Measurements from ENCODE around the gene CYB5B. TPM values are rescaled to one million over a fixed set of nuclear protein-coding genes. Genes with fewer than 3 reads are reported as not detected.

The CYB5B gene
- total RNA-seq, 1 donor: 23.4 TPM

GRCh38 chr16:69481901-69482341 lies 57.5 kb downstream of the CYB5B start:
- H3K4me1 ChIP-seq (ENCODE audit: insufficient read depth, low read length): no peaks in the 10 kb centered on the region
- H3K9me3 ChIP-seq (ENCODE audit: low read depth, low read length): no peaks in the 10 kb centered on the region
- H3K4me3 ChIP-seq (ENCODE audit: low read length): no peak overlapping the region
- peaks cover 19% of the 10 kb centered on the region for H3K27me3 ChIP-seq (ENCODE audit: insufficient read depth, low read length)

DNA sequence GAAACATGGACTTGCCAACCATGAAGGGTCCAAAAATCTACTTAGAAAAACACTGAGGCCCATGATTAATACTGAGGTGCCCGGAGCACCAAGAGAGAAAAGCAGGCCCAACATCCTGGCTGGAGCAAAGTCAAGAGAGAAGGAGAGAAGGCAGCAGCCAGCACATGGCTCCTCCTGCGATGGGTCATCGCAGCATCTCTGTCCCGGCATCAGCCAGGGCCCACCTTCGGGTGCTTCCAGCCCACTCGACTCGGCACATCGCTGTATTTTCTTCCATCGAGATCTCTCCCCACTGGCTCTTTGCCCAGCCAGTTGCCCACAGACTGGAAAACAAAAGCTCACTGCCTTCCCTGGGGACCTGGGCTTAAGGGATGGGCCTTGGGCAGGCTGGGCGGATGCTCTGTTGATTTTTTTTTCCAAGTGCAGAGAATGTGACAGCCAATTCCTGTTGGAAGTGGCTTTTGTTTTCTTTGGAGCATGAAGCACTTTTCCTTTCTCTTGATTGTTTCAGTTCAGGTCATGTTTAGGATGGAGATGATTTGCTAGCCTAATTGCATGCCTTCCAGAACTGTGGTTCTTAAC lies 58.1 kb downstream of the CYB5B start:
- H3K27me3 ChIP-seq (ENCODE audit: insufficient read depth, low read length): peaks cover 13% of the 10 kb centered on the region
- H3K9me3 ChIP-seq (ENCODE audit: low read depth, low read length): no peaks in the 10 kb centered on the region
- H3K4me1 ChIP-seq (ENCODE audit: insufficient read depth, low read length): no peaks in the 10 kb centered on the region

GRCh38 chr16:69483611-69484010 lies 59.2 kb downstream of the CYB5B start:
- Histone ChIP-seq H3K4me1 (ENCODE audit: insufficient read depth, low read length) (no peaks in the 10 kb centered on the region), H3K9me3 (ENCODE audit: low read depth, low read length) (no peaks in the 10 kb centered on the region), H3K4me3 (ENCODE audit: low read length) (no peak overlapping the region), H3K27me3 (ENCODE audit: insufficient read depth, low read length) (peaks cover 8% of the 10 kb centered on the region)

More for the DNA sequence above, 58.1 kb downstream of the CYB5B start:
- H3K4me3 ChIP-seq (ENCODE audit: low read length): no peak overlapping the region

- H3K9me3 ChIP-seq (ENCODE audit: low read depth, low read length): no peaks in the 10 kb centered on the region
- no peaks in the 10 kb centered on the region for H3K4me1 ChIP-seq (ENCODE audit: insufficient read depth, low read length)
- no peaks in the 10 kb centered on the region for H3K27me3 ChIP-seq (ENCODE audit: insufficient read depth, low read length)
- H3K4me3 ChIP-seq (ENCODE audit: low read length): no peak overlapping the region
Observed at GRCh38 chr16:69485361-69485760, 60.9 kb downstream of the CYB5B start.

DNA sequence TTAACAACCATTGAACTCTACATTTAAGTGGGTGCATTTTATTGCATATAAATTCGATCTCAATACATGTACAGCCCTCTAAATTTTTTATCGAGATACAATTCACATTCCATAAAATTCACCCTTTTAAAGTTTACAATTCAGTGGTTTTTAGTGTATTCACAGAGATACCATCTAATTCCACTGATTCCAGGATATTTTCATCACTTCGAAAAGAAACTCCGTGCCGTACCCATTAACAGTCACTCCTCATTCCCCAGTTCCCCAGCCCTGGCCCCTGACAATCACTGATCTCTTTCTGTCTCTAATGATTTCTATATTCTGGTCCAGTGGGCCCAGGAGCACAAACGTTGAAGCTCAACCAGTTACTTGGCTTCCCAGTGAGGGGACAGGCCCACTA lies 61.4 kb downstream of the CYB5B start:
- no peaks in the 10 kb centered on the region for H3K4me1 ChIP-seq (ENCODE audit: insufficient read depth, low read length)
- no peaks in the 10 kb centered on the region for H3K9me3 ChIP-seq (ENCODE audit: low read depth, low read length)
- no peak overlapping the region for H3K4me3 ChIP-seq (ENCODE audit: low read length)
- H3K27me3 ChIP-seq (ENCODE audit: insufficient read depth, low read length): no peaks in the 10 kb centered on the region

DNA sequence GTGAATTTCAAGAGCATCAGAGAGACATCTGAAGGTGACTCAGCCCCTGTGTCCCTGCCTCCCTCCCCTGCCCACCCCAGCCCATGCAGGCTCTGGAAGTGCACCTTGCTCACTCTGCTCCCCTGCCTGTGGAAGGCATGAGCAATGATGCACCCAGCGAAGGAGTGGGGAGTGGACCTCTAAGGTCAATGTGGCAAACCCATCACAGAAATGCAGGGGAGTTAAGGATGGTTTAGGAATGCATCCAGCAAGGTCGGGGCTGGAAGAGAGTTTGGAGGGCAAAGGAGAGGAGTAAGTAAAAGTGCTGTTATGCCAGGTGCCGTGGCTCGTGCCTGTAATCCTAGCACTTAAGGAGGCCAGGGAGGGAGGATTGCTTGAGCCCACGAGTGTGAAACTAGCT lies 61.9 kb downstream of the CYB5B start:
- no peaks in the 10 kb centered on the region for H3K9me3 ChIP-seq (ENCODE audit: low read depth, low read length)
- H3K4me3 ChIP-seq (ENCODE audit: low read length): no peak overlapping the region
- H3K4me1 ChIP-seq (ENCODE audit: insufficient read depth, low read length): no peaks in the 10 kb centered on the region
- H3K27me3 ChIP-seq (ENCODE audit: insufficient read depth, low read length): no peaks in the 10 kb centered on the region

GRCh38 chr16:69486724-69487123 lies 62.3 kb downstream of the CYB5B start:
- Histone ChIP-seq H3K27me3 (ENCODE audit: insufficient read depth, low read length) (no peaks in the 10 kb centered on the region), H3K4me3 (ENCODE audit: low read length) (no peak overlapping the region), H3K9me3 (ENCODE audit: low read depth, low read length) (no peaks in the 10 kb centered on the region), H3K4me1 (ENCODE audit: insufficient read depth, low read length) (no peaks in the 10 kb centered on the region)

GRCh38 chr16:69490707-69491324 lies 66.4 kb downstream of the CYB5B start:
- no peaks in the 10 kb centered on the region for H3K9me3 ChIP-seq (ENCODE audit: low read depth, low read length)
- H3K4me3 ChIP-seq (ENCODE audit: low read length): no peak overlapping the region
- H3K4me1 ChIP-seq (ENCODE audit: insufficient read depth, low read length): no peaks in the 10 kb centered on the region
- no peaks in the 10 kb centered on the region for H3K27me3 ChIP-seq (ENCODE audit: insufficient read depth, low read length)

- Histone ChIP-seq H3K4me3 (ENCODE audit: low read length) (no peak overlapping the region), H3K9me3 (ENCODE audit: low read depth, low read length) (no peaks in the 10 kb centered on the region), H3K27me3 (ENCODE audit: insufficient read depth, low read length) (no peaks in the 10 kb centered on the region), H3K4me1 (ENCODE audit: insufficient read depth, low read length) (no peaks in the 10 kb centered on the region)
Observed at GRCh38 chr16:69494991-69495392, 70.6 kb downstream of the CYB5B start.

- Histone ChIP-seq H3K4me3 (ENCODE audit: low read length) (no peak overlapping the region), H3K4me1 (ENCODE audit: insufficient read depth, low read length) (no peaks in the 10 kb centered on the region), H3K9me3 (ENCODE audit: low read depth, low read length) (no peaks in the 10 kb centered on the region), H3K27me3 (ENCODE audit: insufficient read depth, low read length) (no peaks in the 10 kb centered on the region)
Observed at GRCh38 chr16:69495821-69496220, 71.4 kb downstream of the CYB5B start.

DNA sequence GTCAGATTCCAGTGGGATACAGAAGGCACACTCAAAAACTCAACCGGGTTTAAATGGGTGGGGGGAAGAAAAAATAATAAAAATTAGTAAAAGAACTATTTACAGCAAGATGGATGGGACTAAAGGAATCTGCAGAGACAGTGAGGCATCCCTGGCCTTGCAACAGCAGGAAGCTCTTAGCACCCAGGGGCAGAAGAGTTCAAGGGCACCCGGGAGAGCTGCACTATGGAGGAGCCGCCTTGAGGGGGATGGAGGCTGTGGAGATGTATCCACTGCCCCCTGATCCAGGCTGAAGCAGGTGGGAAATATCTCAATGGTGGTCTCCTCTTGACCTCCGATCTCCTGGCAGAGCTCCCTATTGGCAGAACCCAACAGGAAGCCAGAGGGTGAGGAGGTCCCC lies 72.0 kb downstream of the CYB5B start:
- no peak overlapping the region for H3K4me3 ChIP-seq (ENCODE audit: low read length)
- H3K27me3 ChIP-seq (ENCODE audit: insufficient read depth, low read length): no peaks in the 10 kb centered on the region
- H3K9me3 ChIP-seq (ENCODE audit: low read depth, low read length): no peaks in the 10 kb centered on the region
- no peaks in the 10 kb centered on the region for H3K4me1 ChIP-seq (ENCODE audit: insufficient read depth, low read length)

GRCh38 chr16:69496896-69497295 lies 72.5 kb downstream of the CYB5B start:
- Histone ChIP-seq H3K27me3 (ENCODE audit: insufficient read depth, low read length) (no peaks in the 10 kb centered on the region), H3K9me3 (ENCODE audit: low read depth, low read length) (no peaks in the 10 kb centered on the region), H3K4me1 (ENCODE audit: insufficient read depth, low read length) (peaks cover 4% of the 10 kb centered on the region), H3K4me3 (ENCODE audit: low read length) (no peak overlapping the region)

DNA sequence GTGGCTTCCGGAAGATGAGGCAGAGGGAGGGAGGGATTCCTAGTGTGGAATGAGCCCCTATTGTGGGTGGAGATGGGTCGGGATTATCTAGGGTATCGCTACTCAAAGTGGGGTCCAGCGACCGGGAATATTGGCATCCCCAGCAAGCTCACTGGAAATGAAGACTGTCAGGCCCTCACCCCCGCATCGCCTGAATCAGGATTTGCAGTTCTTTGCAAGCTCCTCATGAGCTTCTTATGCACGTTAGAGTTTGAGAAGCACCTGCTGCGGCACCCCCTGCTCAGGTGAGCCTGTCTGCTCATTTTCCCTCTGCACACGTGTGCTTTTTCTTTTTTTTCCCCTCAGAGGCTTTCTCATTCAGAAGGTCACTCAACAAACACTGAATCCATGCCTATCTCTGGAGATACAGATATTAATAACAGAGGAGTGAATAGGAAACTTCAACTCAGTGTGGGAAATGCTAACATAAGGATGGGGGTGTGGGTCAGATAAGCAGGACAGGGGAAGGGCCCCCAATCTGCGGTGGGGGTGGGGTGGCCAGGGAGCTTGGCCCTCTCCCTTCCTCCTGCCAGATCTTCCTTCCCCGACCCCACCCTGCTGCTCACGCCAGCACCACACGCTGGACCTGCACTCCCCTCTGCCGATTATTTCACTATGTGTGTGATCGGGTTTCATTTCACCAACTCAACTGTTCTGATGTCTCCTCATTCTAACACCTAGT lies 73.6 kb downstream of the CYB5B start:
- H3K27me3 ChIP-seq (ENCODE audit: insufficient read depth, low read length): no peaks in the 10 kb centered on the region
- H3K4me3 ChIP-seq (ENCODE audit: low read length): no peak overlapping the region
- no peaks in the 10 kb centered on the region for H3K9me3 ChIP-seq (ENCODE audit: low read depth, low read length)
- peaks cover 11% of the 10 kb centered on the region for H3K4me1 ChIP-seq (ENCODE audit: insufficient read depth, low read length)

DNA sequence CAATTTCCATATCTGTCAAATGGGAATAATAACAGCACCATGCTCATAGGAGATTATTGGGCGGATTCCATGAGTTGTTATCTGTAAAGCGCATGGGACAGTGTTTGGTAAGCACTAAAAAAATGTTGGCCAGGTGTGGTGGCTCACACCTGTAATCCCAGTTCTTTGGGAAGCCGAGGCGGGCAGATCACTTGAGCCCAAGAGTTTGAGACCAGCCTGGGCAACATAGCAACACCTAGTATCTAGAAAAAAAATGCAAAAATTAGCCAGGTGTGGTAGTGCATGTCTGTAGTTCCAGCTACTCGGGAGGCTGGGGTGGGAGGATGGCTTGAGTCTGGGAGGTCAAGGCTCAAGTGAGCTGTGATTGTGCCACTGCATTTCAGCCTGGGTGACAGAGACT lies 74.5 kb downstream of the CYB5B start:
- no peaks in the 10 kb centered on the region for H3K9me3 ChIP-seq (ENCODE audit: low read depth, low read length)
- H3K4me3 ChIP-seq (ENCODE audit: low read length): no peak overlapping the region
- no peaks in the 10 kb centered on the region for H3K27me3 ChIP-seq (ENCODE audit: insufficient read depth, low read length)
- H3K4me1 ChIP-seq (ENCODE audit: insufficient read depth, low read length): peaks cover 11% of the 10 kb centered on the region

GRCh38 chr16:69499541-69500230 lies 75.3 kb downstream of the CYB5B start:
- Histone ChIP-seq H3K4me1 (ENCODE audit: insufficient read depth, low read length) (peaks cover 11% of the 10 kb centered on the region), H3K9me3 (ENCODE audit: low read depth, low read length) (no peaks in the 10 kb centered on the region), H3K4me3 (ENCODE audit: low read length) (no peak overlapping the region), H3K27me3 (ENCODE audit: insufficient read depth, low read length) (no peaks in the 10 kb centered on the region)

Measured in mononuclear cell (primary cell).